Right lobe of liver (tissue), 4 donors: ENCODE results near the gene NUCKS1.

Experiments
- POLR2A ChIP-seq: fragments of 450-650 bp; IDR thresholded peaks from one replicate; pipeline ENCODE4 v1.6.1; 2017; ENCODE audit warnings: antibody characterized with exemption, mild to moderate bottlenecking
- TF ChIP-seq, protein P1 (sequence below), 4 donors: fragments of 200-600 bp in 3 of 4; fragments of 450-650 bp in 1 of 4; IDR thresholded peaks; one replicate each; pipeline versions ENCODE4 v1.5.1 to v1.8.0; 2016 to 2022; ENCODE audit warnings: antibody characterized with exemption in 4 of 4, mild to moderate bottlenecking in 2 of 4
- donor health status: DM: no; HTN: no; CAD: no.
- donor health status: DM: no; HTN: no; CAD: no.
- donor health status: DM: no; HTN: yes; CAD: no.

DNA sequence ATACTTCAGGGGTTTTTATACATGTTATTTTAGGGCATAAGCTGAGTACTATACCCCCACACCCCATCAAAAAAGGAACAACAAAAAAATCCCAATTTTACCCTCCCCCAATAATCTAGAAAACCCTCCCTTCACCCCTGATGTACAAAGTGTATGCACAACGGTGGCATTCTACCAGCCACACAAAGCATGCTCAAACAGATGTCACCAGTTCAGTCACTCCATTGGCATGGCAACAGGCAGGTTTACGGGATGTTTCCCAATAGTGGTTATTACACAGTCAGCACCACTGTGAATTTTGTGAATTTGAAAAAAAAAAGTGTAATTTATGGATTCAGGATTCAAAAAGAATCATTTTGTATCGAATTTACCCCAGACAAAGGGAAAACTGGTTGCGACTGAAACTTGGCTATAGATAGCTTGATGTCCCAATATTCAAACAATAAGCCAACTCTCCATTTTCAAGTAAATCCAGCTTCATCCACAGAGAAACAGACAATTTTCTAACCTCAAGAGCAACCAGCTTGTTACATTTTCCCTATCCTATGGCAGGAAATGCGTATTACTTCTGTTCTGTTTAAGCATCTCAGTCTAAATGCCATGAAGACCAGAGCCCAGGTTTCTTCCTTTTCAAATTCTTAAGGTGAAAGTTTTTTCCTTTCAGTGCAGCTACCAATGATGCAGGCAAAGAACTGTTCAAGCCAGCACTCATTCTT lies 35.6 kb downstream of the NUCKS1 start:
- TF ChIP-seq, protein P1, sequence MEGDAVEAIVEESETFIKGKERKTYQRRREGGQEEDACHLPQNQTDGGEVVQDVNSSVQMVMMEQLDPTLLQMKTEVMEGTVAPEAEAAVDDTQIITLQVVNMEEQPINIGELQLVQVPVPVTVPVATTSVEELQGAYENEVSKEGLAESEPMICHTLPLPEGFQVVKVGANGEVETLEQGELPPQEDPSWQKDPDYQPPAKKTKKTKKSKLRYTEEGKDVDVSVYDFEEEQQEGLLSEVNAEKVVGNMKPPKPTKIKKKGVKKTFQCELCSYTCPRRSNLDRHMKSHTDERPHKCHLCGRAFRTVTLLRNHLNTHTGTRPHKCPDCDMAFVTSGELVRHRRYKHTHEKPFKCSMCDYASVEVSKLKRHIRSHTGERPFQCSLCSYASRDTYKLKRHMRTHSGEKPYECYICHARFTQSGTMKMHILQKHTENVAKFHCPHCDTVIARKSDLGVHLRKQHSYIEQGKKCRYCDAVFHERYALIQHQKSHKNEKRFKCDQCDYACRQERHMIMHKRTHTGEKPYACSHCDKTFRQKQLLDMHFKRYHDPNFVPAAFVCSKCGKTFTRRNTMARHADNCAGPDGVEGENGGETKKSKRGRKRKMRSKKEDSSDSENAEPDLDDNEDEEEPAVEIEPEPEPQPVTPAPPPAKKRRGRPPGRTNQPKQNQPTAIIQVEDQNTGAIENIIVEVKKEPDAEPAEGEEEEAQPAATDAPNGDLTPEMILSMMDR (IDR thresholded peaks at IDR 0.05) = no peak
- no peak for TF ChIP-seq POLR2A
